GM18511 (cell line): ENCODE data around the gene ME1.
"Not testable (repeated sequence)": the region's sequence is repeated elsewhere in the genome, so short reads cannot be mapped to it uniquely, and the experiment has no call there.

Experiments used
- ATAC-seq: cut with Tn5 transposase; IDR thresholded peaks from one replicate; pipeline ENCODE4 v1.9.1; 2021; ENCODE audit warnings: mild to moderate bottlenecking, moderate library complexity; ENCODE audit not compliant: unreplicated experiment

The ME1 gene

GRCh38 chr6:83193747-83194566, 236.9 kb downstream of the ME1 start:
- ATAC-seq: peak; percentile 38

- peak; percentile 97 for ATAC-seq
Observed at GRCh38 chr6:83192871-83193746, 237.7 kb downstream of the ME1 start, which contains the start of the genes PGM3 and RWDD2A. TSS of gene PGM3 (minus strand) at chr6:83193265. CDS start at chr6:83191012, 2,253 bp downstream. TSS of gene RWDD2A (plus strand) at chr6:83193357. CDS start at chr6:83194452, 1,095 bp downstream.

GRCh38 chr6:83192456-83192855, 238.4 kb downstream of the ME1 start:
- ATAC-seq: peak; percentile 0

- not testable (repeated sequence) for ATAC-seq
Observed at GRCh38 chr6:83191974-83192373, 238.9 kb downstream of the ME1 start.

- ATAC-seq: no peak
Observed at GRCh38 chr6:83190626-83191025, 240.2 kb downstream of the ME1 start.

GRCh38 chr6:83188501-83188900, 242.3 kb downstream of the ME1 start:
- ATAC-seq: no peak

GRCh38 chr6:83185096-83185495, 245.8 kb downstream of the ME1 start:
- ATAC-seq: no peak

- ATAC-seq: no peak
Observed at GRCh38 chr6:83183082-83183828, 247.6 kb downstream of the ME1 start.

GRCh38 chr6:83182114-83182513, 248.7 kb downstream of the ME1 start:
- ATAC-seq: no peak

- ATAC-seq: no peak
Observed at GRCh38 chr6:83180426-83180950, 250.4 kb downstream of the ME1 start.

GRCh38 chr6:83176246-83176645, 254.6 kb downstream of the ME1 start:
- ATAC-seq: no peak

GRCh38 chr6:83169511-83169910, 261.3 kb downstream of the ME1 start:
- no peak for ATAC-seq

GRCh38 chr6:83169106-83169505, 261.7 kb downstream of the ME1 start:
- no peak for ATAC-seq

- ATAC-seq: no peak
Observed at GRCh38 chr6:83168556-83168955, 262.3 kb downstream of the ME1 start.

- ATAC-seq: no peak
Observed at GRCh38 chr6:83167726-83168278, 263.0 kb downstream of the ME1 start.
